ENCODE results near the gene LIN28B.

- no peak for TF ChIP-seq POLR2A (IDR thresholded peaks at IDR 0.05; ENCODE audit: low read length)
- no peak for TF ChIP-seq RAD21 (conservative IDR thresholded peaks at IDR 0.05 in 1 of 2, IDR thresholded peaks at IDR 0.05 in 1 of 2)
- TF ChIP-seq CTCF (IDR thresholded peaks at IDR 0.05) = no peak
- TF ChIP-seq NFE2L2 (conservative IDR thresholded peaks at IDR 0.05; ENCODE audit: low read length) = no peak
- TF ChIP-seq PHF8 (IDR thresholded peaks at IDR 0.05; ENCODE audit: borderline replicate concordance, low read depth) = no peak
- TF ChIP-seq JUN (IDR thresholded peaks at IDR 0.05) = no peak
- TF ChIP-seq PBX3 (IDR thresholded peaks at IDR 0.05) = no peak
- no peak for TF ChIP-seq KDM1A (IDR thresholded peaks at IDR 0.05; ENCODE audit: low read depth)
- no peak for TF ChIP-seq HDAC2 (IDR thresholded peaks at IDR 0.05)
- no peak for TF ChIP-seq USF2 (IDR thresholded peaks at IDR 0.05)
These were observed 165.1 kb downstream of the LIN28B start for GRCh38 chr6:105121981-105122380.
